HepG2 (cell line): ENCODE measurements around the gene FOXD4L6. TPM values are rescaled to one million over a fixed set of nuclear protein-coding genes. Genes with fewer than 3 reads are reported as not detected.
"Not testable (repeated sequence)": the region's sequence is repeated elsewhere in the genome, so short reads cannot be mapped to it uniquely, and the experiment has no call there.

Experiments used
- ATAC-seq: fragments of 200-7000 bp; cut with Tn5 transposase; 3 replicates; pipeline ENCODE4 v1.9.1; 2020; ENCODE audit warnings: mild to moderate bottlenecking, moderate library complexity
- BruUV-seq: library from RNA; stranded (reverse); fragments of 400-500 nt; replicated peaks from 2 replicates; lab custom pipeline; 2021; lab: Mats Ljungman, UMichigan
- CTCF ChIA-PET: fragments of 300-600 bp; formaldehyde crosslinking; extraction: SDS; loops from one replicate; lab custom pipeline; 2021; ENCODE audit warnings: low total read pairs, inconsistent platforms, low intra/inter-chr PET ratio; lab: Yijun Ruan, JAX
- POLR2A ChIA-PET: fragments of 350-600 bp; sonication (Branson Sonifier 250); formaldehyde crosslinking; loops from one replicate; lab custom pipeline; 2020; ENCODE audit warnings: antibody characterized with exemption, inconsistent platforms; lab: Yijun Ruan, JAX
- DNase-seq: peaks from one replicate; pipeline ENCODE4 v3.0.0-alpha.2; 2015; ENCODE audit warnings: low spot score
- FAIRE-seq: peaks from 3 replicates; lab custom pipeline; 2011; peaks lifted over from hg19 to GRCh38; lab: Jason Lieb, UNC
- H2AFZ ChIP-seq: one replicate; pipeline ENCODE4 v1.6.1; 2011; ENCODE audit warnings: low read length, inconsistent platforms
- H3K27ac ChIP-seq: fragments of 300-600 bp; 3 replicates; pipeline ENCODE4 v1.8.0; 2011; ENCODE audit warnings: mixed run types, mild to moderate bottlenecking, mixed read lengths, low read length, inconsistent platforms; ENCODE audit not compliant: insufficient read depth; ENCODE audit errors: extremely low read length
- H3K27me3 ChIP-seq, 2 experiments: fragments of 200-600 bp in 1 of 2; 2 replicates in 1 of 2; 3 replicates in 1 of 2; pipeline versions ENCODE4 v1.6.0 to v1.8.0; 2011; ENCODE audit warnings: low read length in 2 of 2, mild to moderate bottlenecking in 2 of 2, moderate library complexity in 2 of 2, inconsistent platforms in 1 of 2; ENCODE audit not compliant: insufficient read depth in 2 of 2, control insufficient read depth in 1 of 2
- H3K36me3 ChIP-seq, 2 experiments: fragments of 200-600 bp in 1 of 2; replicated peaks in 1 of 2; 2 replicates in 1 of 2; 3 replicates in 1 of 2; pipeline versions ENCODE4 v1.5.1 to v1.8.0; 2011; ENCODE audit warnings: low read length in 2 of 2, inconsistent platforms in 1 of 2; ENCODE audit not compliant: insufficient read depth in 2 of 2, control insufficient read depth in 1 of 2
- H3K4me1 ChIP-seq: 2 replicates; pipeline ENCODE4 v1.5.1; 2012; ENCODE audit warnings: low read length, inconsistent platforms; ENCODE audit not compliant: insufficient read depth
- H3K4me2 ChIP-seq: 2 replicates; pipeline ENCODE4 v1.6.0; 2011; ENCODE audit warnings: low read depth, low read length, inconsistent platforms
- H3K4me3 ChIP-seq, 3 experiments: fragments of 200-600 bp in 1 of 3; sonication (generic), shearing (Covaris generic) in 1 of 3; replicated peaks in 1 of 3; 2 replicates each; pipeline ENCODE4 v1.5.1; 2011 to 2016; ENCODE audit warnings: low read length in 3 of 3, inconsistent platforms in 2 of 3, low read depth in 2 of 3, mild to moderate bottlenecking in 2 of 3, control low read depth in 1 of 3, mixed read lengths in 1 of 3; ENCODE audit not compliant: insufficient read depth in 1 of 3
- H3K79me2 ChIP-seq: one replicate; pipeline ENCODE4 v1.6.1; 2011; ENCODE audit warnings: low read length, inconsistent platforms; ENCODE audit not compliant: insufficient read depth
- H3K9ac ChIP-seq: 2 replicates; pipeline ENCODE4 v1.6.0; 2011; ENCODE audit warnings: mild to moderate bottlenecking, low read depth, low read length, inconsistent platforms; ENCODE audit not compliant: insufficient read depth
- H3K9me3 ChIP-seq: 2 replicates; pipeline ENCODE4 v1.5.1; 2012; ENCODE audit warnings: mild to moderate bottlenecking, low read length
- H4K20me1 ChIP-seq: 2 replicates; pipeline ENCODE4 v1.6.0; 2011; ENCODE audit warnings: inconsistent platforms, mild to moderate bottlenecking, low read length, moderate library complexity; ENCODE audit not compliant: insufficient read depth
- WGBS: methylation state at CpG from one replicate; pipeline ENCODE4 v1.1.6; 2017; ENCODE audit warnings: low lambda C conversion rate; 5-methylcytosine and 5-hydroxymethylcytosine counted together
- in situ Hi-C: cut with HindIII; loops from 2 replicates; pipeline ENCODE4 v1.10.0; 2017; ENCODE audit warnings: low pct_unique_long_range_greater_than_20kb; ENCODE audit not compliant: extremely low pct_ligation_motif_present
- intact Hi-C: fragments of 100-400 bp; cut with micrococcal nuclease; formaldehyde crosslinking; loops from one replicate; pipeline ENCODE4 v1.10.0; 2022; ENCODE audit not compliant: unreplicated experiment
- polyA plus RNA-seq, 8 experiments: library from polyadenylated mRNA; depleted of rRNA in 3 of 8; stranded (reverse) in 7 of 8; unstranded in 1 of 8; fragments of >200 nt; fragmentation: Illumina TruSeq in 4 of 8; extraction: Trizol in 4 of 8; gene quantifications; 2 replicates each; pipeline versions ENCODE4 v1.2.1 to v1.2.3, GENCODE V29; 2011 to 2016; ENCODE audit warnings: low read depth in 4 of 8, missing spikeins in 1 of 8, mixed read lengths in 1 of 8; ENCODE audit not compliant: insufficient read depth in 1 of 8
- total RNA-seq, 5 experiments: library from RNA; depleted of rRNA; stranded (reverse); fragments of >200 nt; fragmentation: Illumina TruSeq; extraction: Trizol; gene quantifications; 2 replicates each; pipeline ENCODE4 v1.2.3, GENCODE V29; 2016; ENCODE audit warnings: low read depth in 1 of 5

The FOXD4L6 gene
- total and polyA plus RNA-seq, 2 of the 13 experiments (the other 11 are each of a cell fraction or from before 2014, with no cell fraction given), result 0.11 TPM; not detected in 1

GRCh38 chr9:41095060-41095459 is 33.4 kb downstream of the FOXD4L6 start:
- BruUV-seq, H3K27ac ChIP-seq: not testable (repeated sequence)

GRCh38 chr9:41094010-41094773 is 34.3 kb downstream of the FOXD4L6 start:
- H3K27me3 ChIP-seq, intact Hi-C loops, ATAC-seq, H3K9me3 ChIP-seq, POLR2A ChIA-PET, H3K79me2 ChIP-seq, FAIRE-seq, H3K4me3 ChIP-seq, DNase-seq, H3K36me3 ChIP-seq, H2AFZ ChIP-seq, in situ Hi-C loops, H3K27ac ChIP-seq, BruUV-seq, H3K9ac ChIP-seq, H3K4me2 ChIP-seq, H4K20me1 ChIP-seq, H3K4me1 ChIP-seq, CTCF ChIA-PET: not testable (repeated sequence)
- 25% methylated on average over 3 of the region's 9 CpGs for WGBS

More at GRCh38 chr9:41095060-41095459, 33.4 kb downstream of the FOXD4L6 start:
- H3K27me3 ChIP-seq, in situ Hi-C loops, H3K79me2 ChIP-seq, DNase-seq, H3K9me3 ChIP-seq, ATAC-seq, intact Hi-C loops, H3K4me1 ChIP-seq, CTCF ChIA-PET, H4K20me1 ChIP-seq, H3K9ac ChIP-seq, H3K4me2 ChIP-seq, H2AFZ ChIP-seq, H3K36me3 ChIP-seq, POLR2A ChIA-PET, FAIRE-seq, H3K4me3 ChIP-seq: not testable (repeated sequence)
- 1% methylated on average over 2 of the region's 2 CpGs for whole genome bisulfite sequencing

- FAIRE-seq, H3K27ac ChIP-seq, H3K79me2 ChIP-seq, H3K27me3 ChIP-seq, H2AFZ ChIP-seq, H3K4me3 ChIP-seq, H3K9ac ChIP-seq, BruUV-seq, H3K9me3 ChIP-seq, CTCF ChIA-PET, POLR2A ChIA-PET, intact Hi-C loops, H3K4me2 ChIP-seq, H4K20me1 ChIP-seq, H3K36me3 ChIP-seq, ATAC-seq, in situ Hi-C loops, H3K4me1 ChIP-seq, DNase-seq: not testable (repeated sequence)
Observed at GRCh38 chr9:41090922-41091321, 37.6 kb downstream of the FOXD4L6 start.

- H3K4me2 ChIP-seq, BruUV-seq, in situ Hi-C loops, H3K4me1 ChIP-seq, H3K36me3 ChIP-seq, H3K9ac ChIP-seq, ATAC-seq, CTCF ChIA-PET, H3K27ac ChIP-seq, DNase-seq, H2AFZ ChIP-seq, POLR2A ChIA-PET, H3K79me2 ChIP-seq, FAIRE-seq, H3K9me3 ChIP-seq, H4K20me1 ChIP-seq, intact Hi-C loops, H3K27me3 ChIP-seq, H3K4me3 ChIP-seq: not testable (repeated sequence)
- WGBS, result 0% methylated on average over 1 of the region's 1 CpG
Observed at GRCh38 chr9:41090386-41090785, 38.1 kb downstream of the FOXD4L6 start.
